HepG2 (cell line): ENCODE results near the gene NUDCD2. TPM values are rescaled to one million over a fixed set of nuclear protein-coding genes. Genes with fewer than 3 reads are reported as not detected.

Experiments
- AGO2 ChIP-seq: fragments of 200-400 bp; formaldehyde crosslinking; optimal IDR thresholded peaks from 2 replicates; pipeline ENCODE3; 2017; ENCODE audit warnings: mild to moderate bottlenecking, low read depth, low read length, moderate library complexity
- GATAD1 ChIP-seq: IDR thresholded peaks from 2 replicates; pipeline ENCODE4 v1.6.1; 2016; ENCODE audit warnings: missing genetic modification reagents, missing compliant biosample characterization
- GMEB2 ChIP-seq: IDR thresholded peaks from 2 replicates; pipeline ENCODE4 v1.6.1; 2016; ENCODE audit warnings: missing biosample characterization, missing genetic modification reagents, low read depth
- MXD1 ChIP-seq: sonication (generic); formaldehyde crosslinking; IDR thresholded peaks from 2 replicates; pipeline ENCODE4 v1.4.0; 2020; ENCODE audit warnings: mild to moderate bottlenecking, missing genetic modification reagents
- MXI1 ChIP-seq: IDR thresholded peaks from 3 replicates; pipeline ENCODE4 v1.6.1; 2012; ENCODE audit warnings: low read depth, low read length, inconsistent platforms, borderline replicate concordance
- NR2F2 ChIP-seq: IDR thresholded peaks from 2 replicates; pipeline ENCODE4 v1.6.1; 2012; ENCODE audit warnings: low read depth, inconsistent platforms, borderline replicate concordance
- PCBP1 ChIP-seq: fragments of 200-400 bp; formaldehyde crosslinking; IDR thresholded peaks from 2 replicates; pipeline ENCODE4 v1.6.1; 2017; ENCODE audit warnings: mild to moderate bottlenecking, low read depth, low read length, borderline replicate concordance
- PLRG1 ChIP-seq: fragments of 450-650 bp; conservative IDR thresholded peaks from 2 replicates; pipeline ENCODE4 v1.6.1; 2016
- STAT6 ChIP-seq: sonication (generic); formaldehyde crosslinking; IDR thresholded peaks from 2 replicates; pipeline ENCODE4 v1.4.0; 2020; ENCODE audit warnings: missing genetic modification reagents, mild to moderate bottlenecking, borderline replicate concordance
- TSC22D2 ChIP-seq: sonication (generic); formaldehyde crosslinking; IDR thresholded peaks from 2 replicates; pipeline ENCODE4 v1.5.1; 2020; ENCODE audit warnings: missing genetic modification reagents, mild to moderate bottlenecking, borderline replicate concordance
- ZBTB1 ChIP-seq: sonication (generic); formaldehyde crosslinking; IDR thresholded peaks from 2 replicates; pipeline ENCODE4 v1.4.0; 2020; ENCODE audit warnings: missing genetic modification reagents, borderline replicate concordance
- ZBTB33 ChIP-seq: sonication (generic); formaldehyde crosslinking; IDR thresholded peaks from 2 replicates; pipeline ENCODE4 v1.4.0; 2020; ENCODE audit warnings: missing genetic modification reagents
- ZNF136 ChIP-seq: sonication (generic); formaldehyde crosslinking; IDR thresholded peaks from 2 replicates; pipeline ENCODE4 v1.8.1; 2022; ENCODE audit warnings: low read depth, mild to moderate bottlenecking, moderate library complexity, missing genetic modification reagents
- ZNF232 ChIP-seq: sonication (generic); formaldehyde crosslinking; IDR thresholded peaks from 2 replicates; pipeline ENCODE4 v1.4.0; 2020; ENCODE audit warnings: missing genetic modification reagents, borderline replicate concordance
- ZNF362 ChIP-seq: sonication (generic); formaldehyde crosslinking; IDR thresholded peaks from 2 replicates; pipeline ENCODE4 v1.4.0; 2020; ENCODE audit warnings: missing genetic modification reagents, mild to moderate bottlenecking, borderline replicate concordance
- ZNF446 ChIP-seq: sonication (generic); formaldehyde crosslinking; IDR thresholded peaks from 2 replicates; pipeline ENCODE4 v1.5.0; 2020; ENCODE audit warnings: mild to moderate bottlenecking, missing genetic modification reagents
- ZNF496 ChIP-seq: sonication (generic); formaldehyde crosslinking; IDR thresholded peaks from 2 replicates; pipeline ENCODE4 v1.8.1; 2023; ENCODE audit warnings: mild to moderate bottlenecking, moderate library complexity, missing genetic modification reagents; ENCODE audit not compliant: insufficient replicate concordance
- ZNF558 ChIP-seq: sonication (generic); formaldehyde crosslinking; IDR thresholded peaks from 2 replicates; pipeline ENCODE4 v1.9.0; 2022; ENCODE audit warnings: mild to moderate bottlenecking, missing genetic modification reagents, borderline replicate concordance
- ZSCAN9 ChIP-seq: IDR thresholded peaks from 2 replicates; pipeline ENCODE4 v1.6.1; 2016; ENCODE audit warnings: borderline replicate concordance
- polyA plus RNA-seq, 8 experiments: library from polyadenylated mRNA; depleted of rRNA in 3 of 8; stranded (reverse) in 7 of 8; unstranded in 1 of 8; fragments of >200 nt; fragmentation: Illumina TruSeq in 4 of 8; extraction: Trizol in 4 of 8; gene quantifications; 2 replicates each; pipeline versions ENCODE4 v1.2.1 to v1.2.3, GENCODE V29; 2011 to 2016; ENCODE audit warnings: low read depth in 4 of 8, missing spikeins in 1 of 8, mixed read lengths in 1 of 8; ENCODE audit not compliant: insufficient read depth in 1 of 8
- total RNA-seq, 5 experiments: library from RNA; depleted of rRNA; stranded (reverse); fragments of >200 nt; fragmentation: Illumina TruSeq; extraction: Trizol; gene quantifications; 2 replicates each; pipeline ENCODE4 v1.2.3, GENCODE V29; 2016; ENCODE audit warnings: low read depth in 1 of 5
- TF ChIP-seq, protein P1 (sequence below): sonication (generic); formaldehyde crosslinking; IDR thresholded peaks from 2 replicates; pipeline ENCODE4 v1.8.1; 2023; ENCODE audit warnings: mild to moderate bottlenecking, missing genetic modification reagents, borderline replicate concordance

The NUDCD2 gene
- total and polyA plus RNA-seq, 2 of the 13 experiments (the other 11 are each of a cell fraction or from before 2014, with no cell fraction given): 14.8 to 39.2 TPM

DNA sequence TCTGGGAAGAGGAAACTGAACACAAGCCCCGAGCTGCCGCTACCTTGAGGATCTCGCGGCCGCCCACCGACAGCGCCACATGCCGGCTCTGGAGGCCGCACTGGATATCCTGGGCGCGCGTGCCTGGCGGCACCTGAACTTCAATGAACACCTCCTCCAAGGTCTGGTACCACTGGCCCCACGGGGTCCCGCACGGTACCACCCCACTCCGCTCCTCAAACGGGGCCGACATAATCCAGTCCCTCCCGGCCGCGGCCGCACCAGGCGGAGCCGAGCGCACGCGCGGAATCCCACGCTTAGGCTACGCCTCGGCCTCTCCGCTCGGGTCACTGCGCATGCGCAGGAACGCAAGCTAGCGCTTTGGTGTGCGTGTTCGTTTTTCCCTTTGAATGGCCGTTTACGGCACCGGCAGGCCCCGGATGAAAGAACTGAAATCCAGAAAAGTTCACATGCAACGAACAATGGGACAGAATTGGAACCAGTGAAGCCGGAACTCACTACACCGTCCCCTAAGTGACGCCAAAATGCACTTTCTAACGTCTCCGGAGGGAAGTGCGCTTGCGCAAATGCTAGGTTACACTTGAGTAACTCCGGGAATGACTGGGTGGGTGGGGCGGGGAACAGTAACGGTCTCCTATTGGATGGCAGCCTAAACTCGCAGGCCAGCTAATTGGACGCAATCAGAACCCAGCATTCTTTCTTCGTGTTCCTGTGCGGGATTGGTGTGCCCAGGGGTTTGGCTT is at the start of gene NUDCD2 (continued):
- TF ChIP-seq ZNF362 (CRISPR knock-in tag): no peak; the same call in 1 of the 2 replicates
- peak; percentile 94 for TF ChIP-seq AGO2
- TF ChIP-seq GATAD1 (CRISPR knock-in tag): peak; percentile 51; the same call in 1 of the 2 replicates
- no peak for TF ChIP-seq PLRG1
- TF ChIP-seq ZNF496 (CRISPR knock-in tag): no peak
- peak; percentile 90; the same call in 1 of the 2 replicates for TF ChIP-seq ZNF232 (CRISPR knock-in tag)
- no peak for TF ChIP-seq ZBTB1 (CRISPR knock-in tag)
- TF ChIP-seq ZSCAN9 (CRISPR knock-in tag): 0 out of 2 replicates have a peak, but pooled peaks have one; percentile 13
- peak; percentile 27; the same call in 1 of the 2 replicates for TF ChIP-seq GMEB2 (CRISPR knock-in tag)
- no peak; the same call in 1 of the 2 replicates for TF ChIP-seq NR2F2
- TF ChIP-seq ZBTB33 (CRISPR knock-in tag): no peak
- peak; percentile 89 for TF ChIP-seq MXD1
- TF ChIP-seq ZNF558: peak; percentile 90; the same call in 1 of the 2 replicates
- TF ChIP-seq, protein P1, sequence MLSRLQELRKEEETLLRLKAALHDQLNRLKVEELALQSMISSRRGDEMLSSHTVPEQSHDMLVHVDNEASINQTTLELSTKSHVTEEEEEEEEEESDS (CRISPR knock-in tag): peak; percentile 92; the same call in 1 of the 2 replicates
- no peak for TF ChIP-seq TSC22D2 (CRISPR knock-in tag)
- no peak for TF ChIP-seq PCBP1
- TF ChIP-seq ZNF446 (CRISPR knock-in tag): no peak
- peak; percentile 79 for TF ChIP-seq MXI1
- no peak; the same call in 1 of the 2 replicates for TF ChIP-seq STAT6 (CRISPR knock-in tag)
- TF ChIP-seq ZNF136: peak; percentile 56; the same call in 1 of the 2 replicates
